ENCODE data around the gene CDH24. TPM values are rescaled to one million over a fixed set of nuclear protein-coding genes. Genes with fewer than 3 reads are reported as not detected.

Gene CDH24
- total and polyA plus RNA-seq, 2 of the 13 experiments (the other 11 are each of a cell fraction or from before 2014, with no cell fraction given): 0.69 to 0.99 TPM

GRCh38 chr14:23070262-23071129 lies 13.2 kb upstream of the CDH24 start (continued):
- TF ChIP-seq AHDC1 (CRISPR knock-in tag; IDR thresholded peaks at IDR 0.05; ENCODE audit: borderline replicate concordance) (no peak), ZNF619 (CRISPR knock-in tag; IDR thresholded peaks at IDR 0.05) (peak; percentile 30; the same call in 1 of the 2 replicates), HNRNPK (IDR thresholded peaks at IDR 0.05; ENCODE audit: low read depth, low read length, poor library complexity, severe bottlenecking) (peak; percentile 46), SMAD9 (CRISPR knock-in tag; IDR thresholded peaks at IDR 0.05) (0 out of 2 replicates have a peak, but pooled peaks have one; percentile 8), THRA (CRISPR knock-in tag; IDR thresholded peaks at IDR 0.05; ENCODE audit: borderline replicate concordance) (no peak), ZNF567 (CRISPR knock-in tag; IDR thresholded peaks at IDR 0.05; ENCODE audit: borderline replicate concordance) (peak; percentile 54; the same call in 1 of the 2 replicates), IRF2 (CRISPR knock-in tag; IDR thresholded peaks at IDR 0.05) (0 out of 2 replicates have a peak, but pooled peaks have one; percentile 5), ZNF530 (CRISPR knock-in tag; IDR thresholded peaks at IDR 0.05; ENCODE audit: low read depth) (peak; percentile 14; the same call in 1 of the 2 replicates), TOPORS (CRISPR knock-in tag; IDR thresholded peaks at IDR 0.05) (0 out of 2 replicates have a peak, but pooled peaks have one; percentile 7), ARNT2 (CRISPR knock-in tag; IDR thresholded peaks at IDR 0.05; ENCODE audit: low read depth) (no peak), ZNF784 (CRISPR knock-in tag; IDR thresholded peaks at IDR 0.05; ENCODE audit: borderline replicate concordance) (peak; percentile 2; the same call in 1 of the 2 replicates), TEAD3 (CRISPR knock-in tag; optimal IDR thresholded peaks at IDR 0.05; ENCODE audit: borderline replicate concordance) (peak; percentile 40), PPARG (CRISPR knock-in tag; conservative IDR thresholded peaks at IDR 0.05) (no peak), NFYB (CRISPR knock-in tag; IDR thresholded peaks at IDR 0.05) (0 out of 2 replicates have a peak, but pooled peaks have one; percentile 1), NR1H2 (CRISPR knock-in tag; IDR thresholded peaks at IDR 0.05; ENCODE audit: borderline replicate concordance, low read depth) (no peak), ZNF740 (CRISPR knock-in tag; IDR thresholded peaks at IDR 0.05) (0 out of 2 replicates have a peak, but pooled peaks have one; percentile 27), MATR3 (CRISPR knock-in tag; IDR thresholded peaks at IDR 0.05) (no peak), ZNF891 (CRISPR knock-in tag; IDR thresholded peaks at IDR 0.05) (no peak), ZNF510 (CRISPR knock-in tag; IDR thresholded peaks at IDR 0.05; ENCODE audit: low read depth) (no peak)
